K562 (cell line): ENCODE data around the gene CLDN15. TPM values are rescaled to one million over a fixed set of nuclear protein-coding genes. Genes with fewer than 3 reads are reported as not detected.

Experiments used
- ATAC-seq: fragments of 200-7000 bp; cut with Tn5 transposase; 3 replicates; pipeline ENCODE4 v1.9.1; 2020; ENCODE audit warnings: moderate library complexity
- BruUV-seq: library from RNA; stranded (reverse); fragments of 400-500 nt; replicated peaks from 2 replicates; lab custom pipeline; 2021; lab: Mats Ljungman, UMichigan
- CTCF ChIA-PET: fragments of 300-600 bp; formaldehyde crosslinking; extraction: SDS; loops from one replicate; lab custom pipeline; 2021; ENCODE audit warnings: low intra/inter-chr PET ratio; lab: Yijun Ruan, JAX
- POLR2A ChIA-PET: fragments of 300-600, 350-650 bp; sonication (Branson Sonifier 250); formaldehyde crosslinking; extraction: SDS; loops from one replicate; lab custom pipeline; 2021; ENCODE audit warnings: antibody characterized with exemption, inconsistent platforms; lab: Yijun Ruan, JAX
- DNase-seq, 4 experiments: peaks; one replicate each; pipeline versions ENCODE4 v3.0.0 to v3.0.0-alpha.2; 2011 to 2018; ENCODE audit warnings: low spot score in 3 of 4, mixed read lengths in 3 of 4; ENCODE audit errors: extremely low read depth in 1 of 4
- FAIRE-seq: peaks from 2 replicates; lab custom pipeline; 2011; peaks lifted over from hg19 to GRCh38; lab: Jason Lieb, UNC
- H2AFZ ChIP-seq: 2 replicates; pipeline ENCODE4 v1.6.0; 2011; ENCODE audit warnings: low read depth, low read length, control low read depth, inconsistent platforms
- H3K27ac ChIP-seq: fragments of 200-600 bp; 3 replicates; pipeline ENCODE4 v1.8.0; 2011; ENCODE audit warnings: low read depth, mild to moderate bottlenecking, control low read depth, inconsistent platforms, low read length, moderate library complexity, mixed read lengths; ENCODE audit errors: extremely low read depth
- H3K27me3 ChIP-seq, 2 experiments: fragments of 300-600 bp in 1 of 2; 2 replicates in 1 of 2; 3 replicates in 1 of 2; pipeline versions ENCODE4 v1.6.0 to v1.8.0; 2011; ENCODE audit warnings: inconsistent platforms in 2 of 2, low read length in 2 of 2, mild to moderate bottlenecking in 1 of 2, mixed read lengths in 1 of 2, moderate library complexity in 1 of 2; ENCODE audit not compliant: control insufficient read depth in 2 of 2, insufficient read depth in 2 of 2
- H3K36me3 ChIP-seq: fragments of 300-600 bp; 3 replicates; pipeline ENCODE4 v1.8.0; 2011; ENCODE audit warnings: mild to moderate bottlenecking, low read length, inconsistent platforms; ENCODE audit not compliant: control insufficient read depth, insufficient read depth
- H3K4me1 ChIP-seq, 2 experiments: fragments of 200-600 bp in 1 of 2; replicated peaks in 1 of 2; 2 replicates in 1 of 2; 3 replicates in 1 of 2; pipeline versions ENCODE4 v1.5.1 to v1.8.0; 2011; ENCODE audit warnings: inconsistent platforms in 2 of 2, low read length in 2 of 2, mild to moderate bottlenecking in 1 of 2, mixed read lengths in 1 of 2, moderate library complexity in 1 of 2; ENCODE audit not compliant: control insufficient read depth in 2 of 2, insufficient read depth in 2 of 2
- H3K4me2 ChIP-seq: 2 replicates; pipeline ENCODE4 v1.6.1; 2011; ENCODE audit warnings: low read length, control low read depth, inconsistent platforms, mixed read lengths; ENCODE audit not compliant: insufficient read depth
- H3K4me3 ChIP-seq: fragments of 200-600 bp; sonication (generic), shearing (Covaris generic); 2 replicates; pipeline ENCODE4 v1.5.1; 2016; ENCODE audit warnings: control low read depth, inconsistent platforms
- H3K79me2 ChIP-seq: fragments of 200-600 bp; 3 replicates; pipeline ENCODE4 v1.8.0; 2011; ENCODE audit warnings: low read length, inconsistent platforms; ENCODE audit not compliant: control insufficient read depth, insufficient read depth
- H3K9ac ChIP-seq, 2 experiments: 2 replicates each; pipeline versions ENCODE4 v1.6.0 to v1.6.1; 2011; ENCODE audit warnings: low read depth in 2 of 2, low read length in 2 of 2, control low read depth in 1 of 2, inconsistent platforms in 1 of 2, mild to moderate bottlenecking in 1 of 2, mixed read lengths in 1 of 2; ENCODE audit not compliant: insufficient read depth in 1 of 2
- H3K9me1 ChIP-seq: one replicate; pipeline ENCODE4 v1.6.0; 2011; ENCODE audit warnings: inconsistent platforms, mild to moderate bottlenecking, low read length, moderate library complexity; ENCODE audit not compliant: control insufficient read depth, insufficient read depth
- H3K9me3 ChIP-seq: replicated peaks from 2 replicates; pipeline ENCODE4 v1.5.1; 2011; ENCODE audit warnings: low read depth, low read length, inconsistent platforms; ENCODE audit not compliant: control insufficient read depth, insufficient read depth
- H4K20me1 ChIP-seq: replicated peaks from 2 replicates; pipeline ENCODE4 v1.6.1; 2011; ENCODE audit warnings: low read length, inconsistent platforms, mixed read lengths; ENCODE audit not compliant: control insufficient read depth, insufficient read depth
- BMI1 ChIP-seq: fragments of 150-350 bp; IDR thresholded peaks from 2 replicates; pipeline ENCODE4 v1.6.1; 2014; ENCODE audit warnings: low read length
- DMBX1 ChIP-seq: fragments of 250-450 bp; sonication (Bioruptor Pico); IDR thresholded peaks from 2 replicates; pipeline ENCODE4 v1.8.0; 2022; ENCODE audit warnings: inconsistent platforms, mild to moderate bottlenecking, moderate library complexity, borderline replicate concordance
- ELF1 ChIP-seq: fragments of 200-800 bp; sonication (Bioruptor generic); IDR thresholded peaks from 2 replicates; pipeline ENCODE4 v1.6.1; 2016; ENCODE audit warnings: missing genetic modification characterization, missing compliant biosample characterization
- ELK3 ChIP-seq: fragments of 450-650 bp; formaldehyde crosslinking; IDR thresholded peaks from 2 replicates; pipeline ENCODE4 v1.4.0; 2020; ENCODE audit warnings: mild to moderate bottlenecking
- TARDBP ChIP-seq: fragments of 450-650 bp; IDR thresholded peaks from 2 replicates; pipeline ENCODE4 v1.6.1; 2016
- THAP7 ChIP-seq: fragments of 250-450 bp; sonication (Bioruptor Pico); IDR thresholded peaks from 2 replicates; pipeline ENCODE4 v1.5.0; 2021
- TRIM28 ChIP-seq: fragments of 450-650 bp; IDR thresholded peaks from 2 replicates; pipeline ENCODE4 v1.6.1; 2017
- ZNF324 ChIP-seq: fragments of 250-450 bp; sonication (Bioruptor Pico); IDR thresholded peaks from 2 replicates; pipeline ENCODE4 v1.4.0; 2020; ENCODE audit warnings: mild to moderate bottlenecking
- ZNF785 ChIP-seq: fragments of 250-450 bp; sonication (Bioruptor Pico); IDR thresholded peaks from 2 replicates; pipeline ENCODE4 v1.4.0; 2020; ENCODE audit warnings: mild to moderate bottlenecking
- WGBS: fragments of 100-300 bp; shearing (Covaris generic); methylation state at CpG from one replicate; pipeline ENCODE4 v1.1.6; 2016; ENCODE audit warnings: low coverage, mixed read lengths; ENCODE audit not compliant: insufficient coverage; ENCODE audit errors: missing lambda C conversion rate; 5-methylcytosine and 5-hydroxymethylcytosine counted together
- in situ Hi-C: fragments of 300-500 bp; cut with MboI; formaldehyde crosslinking; loops from 4 replicates; pipeline ENCODE4 v1.15.0; 2018; ENCODE audit warnings: inconsistent platforms, mixed read lengths
- intact Hi-C: fragments of 100-400 bp; cut with micrococcal nuclease; formaldehyde crosslinking; loops from 2 replicates; pipeline ENCODE4 v1.14.2; 2022
- polyA plus RNA-seq, 8 experiments: library from polyadenylated mRNA; depleted of rRNA in 4 of 8; stranded (reverse) in 5 of 8; unstranded in 3 of 8; fragments of >200 nt; fragmentation: Nextera tagmentation in 2 of 8; fragmentation: Illumina TruSeq in 1 of 8; extraction: Ambion mirVana in 2 of 8; extraction: Trizol in 1 of 8; gene quantifications; 2 replicates each; pipeline versions ENCODE4 v1.2.1 to v1.2.3, GENCODE V29; 2011 to 2014; ENCODE audit warnings: inconsistent platforms in 1 of 8, missing spikeins in 1 of 8
- total RNA-seq, 7 experiments: library from RNA; depleted of rRNA in 6 of 7; stranded (reverse); fragments of >200 nt in 6 of 7; fragmentation: Illumina TruSeq in 2 of 7; extraction: Trizol in 2 of 7; gene quantifications; 2 replicates each; pipeline versions ENCODE4 v1.2.1 to v1.2.3, GENCODE V29; 2011 to 2021; ENCODE audit warnings: low replicate concordance in 1 of 7

CLDN15 gene
- total and polyA plus RNA-seq, 9 of the 15 experiments (the other 6 are each of a cell fraction or from before 2014, with no cell fraction given), result 0.32 to 14.5 (median 7.4) TPM

DNA sequence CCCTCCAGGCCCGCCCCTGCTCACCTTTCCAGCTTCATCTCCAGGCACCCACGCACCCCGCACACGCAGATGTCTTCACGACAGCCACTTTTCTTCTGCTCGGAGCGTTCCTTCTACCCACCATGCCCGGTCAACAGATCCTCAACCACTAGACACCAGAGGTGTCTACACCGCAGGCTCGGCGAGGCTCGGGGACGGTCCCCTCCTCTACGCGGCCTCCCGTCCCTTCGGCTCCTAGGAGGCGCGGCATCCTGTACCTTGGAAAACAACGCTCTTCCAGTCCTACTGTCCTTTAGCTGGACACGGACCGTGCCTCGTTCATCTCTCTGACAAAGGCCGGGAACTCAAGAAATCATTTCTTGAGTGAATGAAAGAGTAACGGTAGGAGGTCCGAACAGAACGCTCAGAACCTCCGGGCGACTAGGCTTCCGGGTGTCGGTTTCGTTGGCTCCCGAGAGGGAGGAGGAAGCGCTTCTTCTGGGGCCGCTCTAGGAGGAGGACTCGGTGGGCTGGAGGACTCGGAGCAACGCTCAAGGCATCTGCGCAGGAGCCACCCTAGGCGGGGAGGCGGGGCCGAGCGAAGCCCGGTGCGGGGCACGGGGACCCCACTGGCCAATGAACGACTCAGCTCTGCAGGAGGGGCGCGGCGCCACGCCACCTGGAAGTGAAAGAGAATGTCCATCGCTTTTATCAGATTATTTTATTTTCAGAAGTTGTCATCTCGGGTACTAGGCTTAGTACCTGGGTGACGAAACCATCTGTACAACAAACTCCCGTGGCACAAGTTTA lies 14.5 kb upstream of the CLDN15 start:
- in situ Hi-C loops (no loop called here), intact Hi-C loops (no loop called here)
- H3K27me3 ChIP-seq, result peaks cover 0 to 9% of the 10 kb centered on the region in 2 experiments; a peak in 2 of 5 replicates
- no peaks in the 10 kb centered on the region for H3K9me3 ChIP-seq
- peaks cover 25% of the 10 kb centered on the region for H3K36me3 ChIP-seq
- peaks cover 3% of the 10 kb centered on the region for H3K9me1 ChIP-seq
- DNase-seq (peak; percentile 99 to 100 (median 99)), ATAC-seq (peak; percentile 100), FAIRE-seq (peak; percentile 100)
- peak overlapping the region; percentile 77 to 98 for H3K9ac ChIP-seq
- peak overlapping the region; percentile 79 for H3K27ac ChIP-seq
- ChIA-PET POLR2A (interaction anchor here (0.6 to 1.6 kb wide), 10 partner anchors 8 to 370 kb away, joined by 3 to 10 read pairs (median 4); partner anchors contain the start of genes TRIM56 and ZNHIT1), CTCF (no interaction called here)
- peak overlapping the region; percentile 92 for H3K4me2 ChIP-seq
- peaks cover 37% of the 10 kb centered on the region for H3K79me2 ChIP-seq
- under 1% methylated on average over 55 of the region's 55 CpGs for WGBS
- H3K4me3 ChIP-seq, result peak overlapping the region; percentile 56
- peaks cover 5 to 12% of the 10 kb centered on the region in 2 experiments; a peak in 3 of 5 replicates for H3K4me1 ChIP-seq
- H2AFZ ChIP-seq, result peak overlapping the region; percentile 91
- H4K20me1 ChIP-seq, result 0 out of 2 replicates have a peak, but pooled peaks cover 4% of the 10 kb centered on the region
- TSS peak; percentile 63 for BruUV-seq
- TF ChIP-seq ZNF785 (CRISPR knock-in tag) (no peak), THAP7 (no peak), TARDBP (no peak), ELK3 (CRISPR knock-in tag) (no peak), BMI1 (no peak), ELF1 (tag) (peak; percentile 98), ZNF324 (CRISPR knock-in tag) (no peak), TRIM28 (no peak), DMBX1 (CRISPR knock-in tag) (no peak)
